Astrocyte (in vitro differentiated cells and primary cell): ENCODE results near the gene ETS1. TPM values are rescaled to one million over a fixed set of nuclear protein-coding genes. Genes with fewer than 3 reads are reported as not detected.

Source experiments
- DNase-seq: peaks from one replicate; pipeline ENCODE4 v3.0.0-alpha.2; 2010; ENCODE audit warnings: low read depth
- FAIRE-seq: peaks from 2 replicates; lab custom pipeline; 2011; peaks lifted over from hg19 to GRCh38; lab: Jason Lieb, UNC
- H2AFZ ChIP-seq: 2 replicates; pipeline ENCODE4 v1.6.0; 2012; ENCODE audit warnings: low read depth, low read length, inconsistent platforms
- H3K27ac ChIP-seq: 2 replicates; pipeline ENCODE4 v1.5.1; 2011; ENCODE audit warnings: low read depth, low read length, inconsistent platforms
- H3K27me3 ChIP-seq: 2 replicates; pipeline ENCODE4 v1.6.0; 2011; ENCODE audit warnings: low read length, inconsistent platforms; ENCODE audit not compliant: insufficient read depth
- H3K36me3 ChIP-seq: 2 replicates; pipeline ENCODE4 v1.5.1; 2011; ENCODE audit warnings: low read length, inconsistent platforms; ENCODE audit not compliant: insufficient read depth
- H3K4me1 ChIP-seq: 2 replicates; pipeline ENCODE4 v1.5.1; 2011; ENCODE audit warnings: low read length, inconsistent platforms; ENCODE audit not compliant: insufficient read depth
- H3K4me2 ChIP-seq: 2 replicates; pipeline ENCODE4 v1.6.0; 2012; ENCODE audit warnings: low read length, inconsistent platforms
- H3K4me3 ChIP-seq: 2 replicates; pipeline ENCODE4 v1.5.1; 2011; ENCODE audit warnings: low read depth, mild to moderate bottlenecking, low read length, inconsistent platforms; ENCODE audit not compliant: insufficient read depth
- H3K79me2 ChIP-seq: 2 replicates; pipeline ENCODE4 v1.6.0; 2012; ENCODE audit warnings: mild to moderate bottlenecking, low read length, inconsistent platforms; ENCODE audit not compliant: insufficient read depth
- H3K9ac ChIP-seq: 2 replicates; pipeline ENCODE4 v1.6.0; 2012; ENCODE audit warnings: mild to moderate bottlenecking, low read length, inconsistent platforms
- H3K9me3 ChIP-seq: 2 replicates; pipeline ENCODE4 v1.5.1; 2012; ENCODE audit warnings: low read depth, mild to moderate bottlenecking, low read length, inconsistent platforms; ENCODE audit not compliant: insufficient read depth
- H4K20me1 ChIP-seq: 2 replicates; pipeline ENCODE4 v1.6.0; 2012; ENCODE audit warnings: low read length, inconsistent platforms; ENCODE audit not compliant: insufficient read depth
- H3K27ac Mint-ChIP-seq: one replicate; pipeline ENCODE4 v1.8.0; 2021; ENCODE audit warnings: mild to moderate bottlenecking, mixed read lengths; ENCODE audit not compliant: unreplicated experiment
- H3K27me3 Mint-ChIP-seq: one replicate; pipeline ENCODE4 v1.8.0; 2021; ENCODE audit warnings: low read depth, mixed read lengths; ENCODE audit not compliant: unreplicated experiment
- H3K36me3 Mint-ChIP-seq: one replicate; pipeline ENCODE4 v1.8.0; 2021; ENCODE audit warnings: low read depth, mixed read lengths; ENCODE audit not compliant: unreplicated experiment
- H3K4me1 Mint-ChIP-seq: one replicate; pipeline ENCODE4 v1.8.0; 2021; ENCODE audit warnings: low read depth, mixed read lengths; ENCODE audit not compliant: unreplicated experiment
- H3K4me3 Mint-ChIP-seq: one replicate; pipeline ENCODE4 v1.8.0; 2021; ENCODE audit warnings: mild to moderate bottlenecking, moderate library complexity, mixed read lengths; ENCODE audit not compliant: unreplicated experiment
- H3K9me3 Mint-ChIP-seq: one replicate; pipeline ENCODE4 v1.8.0; 2021; ENCODE audit warnings: mild to moderate bottlenecking, mixed read lengths; ENCODE audit not compliant: unreplicated experiment
- EZH2 ChIP-seq: IDR thresholded peaks from 2 replicates; pipeline ENCODE4 v1.6.1; 2012; ENCODE audit warnings: mild to moderate bottlenecking, low read length, inconsistent platforms; ENCODE audit not compliant: insufficient read depth
- total RNA-seq: library from RNA; stranded (reverse); gene quantifications from 2 replicates; pipeline ENCODE4 v1.2.1, GENCODE V29; 2021
- TF ChIP-seq, protein P1 (sequence below): IDR thresholded peaks from 2 replicates; pipeline ENCODE4 v1.5.1; 2011; ENCODE audit warnings: low read depth, mild to moderate bottlenecking, inconsistent platforms, low read length, moderate library complexity; ENCODE audit not compliant: insufficient read depth

Gene ETS1
- total RNA-seq, 1 donor from 2014 or later, result 107 TPM

- Mint-ChIP-seq H3K27me3 (no peaks in the 10 kb centered on the region), H3K36me3 (no peaks in the 10 kb centered on the region), H3K9me3 (no peaks in the 10 kb centered on the region), H3K4me3 (no peak overlapping the region), H3K4me1 (peaks cover 31% of the 10 kb centered on the region), H3K27ac (no peak overlapping the region)
- no peaks in the 10 kb centered on the region for H3K9me3 ChIP-seq
- no peaks in the 10 kb centered on the region for H3K4me1 ChIP-seq
- H3K4me2 ChIP-seq, result no peak overlapping the region
- FAIRE-seq (no peak), DNase-seq (peak; percentile 48)
- no peak overlapping the region for H2AFZ ChIP-seq
- H3K4me3 ChIP-seq, result no peak overlapping the region
- H3K9ac ChIP-seq, result no peak overlapping the region
- peaks cover 5% of the 10 kb centered on the region for H3K27me3 ChIP-seq
- no peak for TF ChIP-seq EZH2
- TF ChIP-seq, protein P1, sequence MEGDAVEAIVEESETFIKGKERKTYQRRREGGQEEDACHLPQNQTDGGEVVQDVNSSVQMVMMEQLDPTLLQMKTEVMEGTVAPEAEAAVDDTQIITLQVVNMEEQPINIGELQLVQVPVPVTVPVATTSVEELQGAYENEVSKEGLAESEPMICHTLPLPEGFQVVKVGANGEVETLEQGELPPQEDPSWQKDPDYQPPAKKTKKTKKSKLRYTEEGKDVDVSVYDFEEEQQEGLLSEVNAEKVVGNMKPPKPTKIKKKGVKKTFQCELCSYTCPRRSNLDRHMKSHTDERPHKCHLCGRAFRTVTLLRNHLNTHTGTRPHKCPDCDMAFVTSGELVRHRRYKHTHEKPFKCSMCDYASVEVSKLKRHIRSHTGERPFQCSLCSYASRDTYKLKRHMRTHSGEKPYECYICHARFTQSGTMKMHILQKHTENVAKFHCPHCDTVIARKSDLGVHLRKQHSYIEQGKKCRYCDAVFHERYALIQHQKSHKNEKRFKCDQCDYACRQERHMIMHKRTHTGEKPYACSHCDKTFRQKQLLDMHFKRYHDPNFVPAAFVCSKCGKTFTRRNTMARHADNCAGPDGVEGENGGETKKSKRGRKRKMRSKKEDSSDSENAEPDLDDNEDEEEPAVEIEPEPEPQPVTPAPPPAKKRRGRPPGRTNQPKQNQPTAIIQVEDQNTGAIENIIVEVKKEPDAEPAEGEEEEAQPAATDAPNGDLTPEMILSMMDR, result no peak
- no peaks in the 10 kb centered on the region for H4K20me1 ChIP-seq
- no peak overlapping the region for H3K27ac ChIP-seq
- no peaks in the 10 kb centered on the region for H3K79me2 ChIP-seq
- H3K36me3 ChIP-seq, result no peaks in the 10 kb centered on the region
These were observed 11.4 kb downstream of the ETS1 start for GRCh38 chr11:128575961-128576350.

DNA sequence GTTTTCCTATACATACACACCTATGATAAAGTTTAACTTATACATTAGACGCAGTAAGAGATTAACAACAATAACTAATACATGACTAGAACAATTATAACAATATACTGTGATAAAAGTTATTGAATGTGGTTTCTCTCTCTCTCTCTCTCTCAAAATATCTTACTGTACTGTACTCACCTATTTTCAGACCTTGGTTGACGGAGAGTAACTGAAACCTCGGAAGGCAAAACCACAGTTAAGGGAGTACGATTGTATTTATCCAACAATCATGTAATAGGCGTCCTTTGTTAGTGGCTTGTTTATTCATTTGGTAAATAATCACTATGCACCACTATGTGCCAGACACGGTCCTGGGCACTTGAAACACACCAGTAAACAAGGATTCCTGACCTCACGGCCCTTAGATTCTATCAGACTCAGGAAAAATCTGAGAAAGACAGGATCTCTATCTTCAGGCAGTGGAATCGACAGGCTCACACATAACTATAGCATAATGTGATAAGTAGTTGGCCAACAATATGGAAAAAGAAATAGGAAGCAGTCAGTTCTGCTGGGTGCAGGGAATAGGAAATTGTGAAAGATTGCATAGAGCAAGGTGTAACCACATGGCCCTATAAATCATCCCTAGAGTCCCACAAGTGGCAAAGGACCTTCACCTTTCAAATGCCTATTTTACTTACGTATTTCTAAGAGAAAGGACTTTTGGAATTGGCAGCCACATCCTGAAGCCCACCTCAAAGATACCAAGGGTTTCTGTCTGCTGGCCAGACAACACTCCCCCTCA, 12.0 kb downstream of the ETS1 start:
- H3K27ac ChIP-seq, result no peak overlapping the region
- no peak for TF ChIP-seq EZH2
- TF ChIP-seq, protein P1, result no peak
- no peak overlapping the region for H3K27ac Mint-ChIP-seq
- no peaks in the 10 kb centered on the region for H3K79me2 ChIP-seq
- no peaks in the 10 kb centered on the region for H3K4me1 ChIP-seq
- H3K36me3 ChIP-seq, result no peaks in the 10 kb centered on the region
- FAIRE-seq, result no peak
- no peaks in the 10 kb centered on the region for H3K27me3 Mint-ChIP-seq
- no peak overlapping the region for H3K9ac ChIP-seq
- no peak overlapping the region for H2AFZ ChIP-seq
- H3K4me1 Mint-ChIP-seq, result peaks cover 25% of the 10 kb centered on the region
- H3K4me3 Mint-ChIP-seq, result no peak overlapping the region
- no peak overlapping the region for H3K4me2 ChIP-seq
- no peak overlapping the region for H3K4me3 ChIP-seq
- no peaks in the 10 kb centered on the region for H3K9me3 Mint-ChIP-seq
- H3K27me3 ChIP-seq, result peaks cover 5% of the 10 kb centered on the region
- no peaks in the 10 kb centered on the region for H3K36me3 Mint-ChIP-seq
- H3K9me3 ChIP-seq, result no peaks in the 10 kb centered on the region
- no peak for DNase-seq
- no peaks in the 10 kb centered on the region for H4K20me1 ChIP-seq

GRCh38 chr11:128574576-128575011, 12.8 kb downstream of the ETS1 start:
- H3K27me3 ChIP-seq, result peaks cover 5% of the 10 kb centered on the region
- H3K4me1 Mint-ChIP-seq, result peaks cover 18% of the 10 kb centered on the region
- H3K79me2 ChIP-seq, result no peaks in the 10 kb centered on the region
- H4K20me1 ChIP-seq, result no peaks in the 10 kb centered on the region
- H3K9ac ChIP-seq, result no peak overlapping the region
- FAIRE-seq (peak; percentile 76), DNase-seq (peak; percentile 47)
- no peak overlapping the region for H2AFZ ChIP-seq
- no peak for TF ChIP-seq EZH2
- TF ChIP-seq, protein P1, result no peak
- H3K4me2 ChIP-seq, result no peak overlapping the region
- no peaks in the 10 kb centered on the region for H3K27me3 Mint-ChIP-seq
- no peaks in the 10 kb centered on the region for H3K36me3 ChIP-seq
- H3K4me1 ChIP-seq, result no peaks in the 10 kb centered on the region
- no peaks in the 10 kb centered on the region for H3K36me3 Mint-ChIP-seq
- H3K27ac Mint-ChIP-seq, result peak overlapping the region; percentile 35
- no peaks in the 10 kb centered on the region for H3K9me3 ChIP-seq
- H3K9me3 Mint-ChIP-seq, result no peaks in the 10 kb centered on the region
- no peak overlapping the region for H3K4me3 ChIP-seq
- H3K27ac ChIP-seq, result no peak overlapping the region
- H3K4me3 Mint-ChIP-seq, result no peak overlapping the region
